ENCODE results near the gene EPS8L3. TPM values are rescaled to one million over a fixed set of nuclear protein-coding genes. Genes with fewer than 3 reads are reported as not detected.

The EPS8L3 gene
- polyA plus RNA-seq, 1 donor from 2014 or later: not detected

GRCh38 chr1:109716121-109716520, 47.6 kb downstream of the EPS8L3 start:
- Histone ChIP-seq H3K36me3 (ENCODE audit: insufficient read depth, low read length) (no peaks in the 10 kb centered on the region), H4K20me1 (ENCODE audit: insufficient read depth) (no peaks in the 10 kb centered on the region), H3K27me3 (ENCODE audit: insufficient read depth, low read depth, low read length) (no peaks in the 10 kb centered on the region), H3F3A (ENCODE audit: insufficient read depth, low read length, poor library complexity, severe bottlenecking) (no peaks in the 10 kb centered on the region), H3K9me2 (ENCODE audit: insufficient read depth, low read length) (no peaks in the 10 kb centered on the region), H3K9ac (ENCODE audit: low read length) (no peak overlapping the region), H3K79me2 (replicated peaks; ENCODE audit: insufficient read depth, low read length) (no peaks in the 10 kb centered on the region), H2AFZ (ENCODE audit: low read depth, low read length) (no peak overlapping the region), H3K27ac (ENCODE audit: low read length) (no peak overlapping the region), H3K9me3 (ENCODE audit: low read length) (no peaks in the 10 kb centered on the region), H3K4me3 (ENCODE audit: low read length) (no peak overlapping the region), H3K4me2 (ENCODE audit: low read length) (no peak overlapping the region)
- TF ChIP-seq POLR2AphosphoS5 (IDR thresholded peaks at IDR 0.05) (no peak), TAF1 (IDR thresholded peaks at IDR 0.05; ENCODE audit: low read depth) (no peak), SMC3 (conservative IDR thresholded peaks at IDR 0.05; ENCODE audit: poor library complexity) (no peak), MXI1 (conservative IDR thresholded peaks at IDR 0.05; ENCODE audit: poor library complexity, severe bottlenecking) (no peak), EP300 (conservative IDR thresholded peaks at IDR 0.05; ENCODE audit: poor library complexity, severe bottlenecking) (no peak), EZH2 (IDR thresholded peaks at IDR 0.05; ENCODE audit: borderline replicate concordance, insufficient read depth, low read length, poor library complexity, severe bottlenecking) (no peak), REST (IDR thresholded peaks at IDR 0.05; ENCODE audit: borderline replicate concordance) (no peak), CTCF (IDR thresholded peaks at IDR 0.05; ENCODE audit: poor library complexity, severe bottlenecking) (no peak), RAD21 (conservative IDR thresholded peaks at IDR 0.05) (no peak)

- Histone ChIP-seq H2AFZ (ENCODE audit: low read depth, low read length) (no peak overlapping the region), H3K4me2 (ENCODE audit: low read length) (no peak overlapping the region), H3K4me3 (ENCODE audit: low read length) (no peak overlapping the region), H3K9me2 (ENCODE audit: insufficient read depth, low read length) (no peaks in the 10 kb centered on the region), H3K9ac (ENCODE audit: low read length) (no peak overlapping the region), H3K36me3 (ENCODE audit: insufficient read depth, low read length) (no peaks in the 10 kb centered on the region), H3K27ac (ENCODE audit: low read length) (no peak overlapping the region), H3K27me3 (ENCODE audit: insufficient read depth, low read depth, low read length) (no peaks in the 10 kb centered on the region), H3F3A (ENCODE audit: insufficient read depth, low read length, poor library complexity, severe bottlenecking) (no peaks in the 10 kb centered on the region), H3K9me3 (ENCODE audit: low read length) (no peaks in the 10 kb centered on the region), H4K20me1 (ENCODE audit: insufficient read depth) (no peaks in the 10 kb centered on the region), H3K79me2 (replicated peaks; ENCODE audit: insufficient read depth, low read length) (no peaks in the 10 kb centered on the region)
- no peak for TF ChIP-seq POLR2AphosphoS5 (IDR thresholded peaks at IDR 0.05)
- no peak for TF ChIP-seq SMC3 (conservative IDR thresholded peaks at IDR 0.05; ENCODE audit: poor library complexity)
- TF ChIP-seq TAF1 (IDR thresholded peaks at IDR 0.05; ENCODE audit: low read depth): no peak
- TF ChIP-seq CTCF (IDR thresholded peaks at IDR 0.05; ENCODE audit: poor library complexity, severe bottlenecking): no peak
- no peak for TF ChIP-seq MXI1 (conservative IDR thresholded peaks at IDR 0.05; ENCODE audit: poor library complexity, severe bottlenecking)
- TF ChIP-seq EP300 (conservative IDR thresholded peaks at IDR 0.05; ENCODE audit: poor library complexity, severe bottlenecking): no peak
- no peak for TF ChIP-seq RAD21 (conservative IDR thresholded peaks at IDR 0.05)
Measured at GRCh38 chr1:109714661-109715372, 48.9 kb downstream of the EPS8L3 start.

Data from neural cell (in vitro differentiated cells).